Keratinocyte (primary cell): ENCODE data around the gene KARS1. TPM values are rescaled to one million over a fixed set of nuclear protein-coding genes. Genes with fewer than 3 reads are reported as not detected.

Experiments
- DNase-seq: peaks from one replicate; pipeline ENCODE4 v3.0.0-alpha.2; 2011; ENCODE audit warnings: low read depth, missing footprints, low spot score
- FAIRE-seq: peaks from 2 replicates; lab custom pipeline; 2011; peaks lifted over from hg19 to GRCh38; lab: Jason Lieb, UNC
- H2AFZ ChIP-seq: 2 replicates; pipeline ENCODE4 v1.6.0; 2012; ENCODE audit warnings: low read length, control low read depth, inconsistent platforms; ENCODE audit not compliant: control insufficient read depth
- H3K27ac ChIP-seq: 2 replicates; pipeline ENCODE4 v1.5.1; 2011; ENCODE audit warnings: low read length; ENCODE audit not compliant: control insufficient read depth, insufficient read depth
- H3K27me3 ChIP-seq: 3 replicates; pipeline ENCODE4 v1.6.0; 2011; ENCODE audit warnings: low read length; ENCODE audit not compliant: control insufficient read depth, insufficient read depth; ENCODE audit errors: extremely low read depth
- H3K36me3 ChIP-seq, 2 experiments: 2 replicates in 1 of 2; 3 replicates in 1 of 2; pipeline ENCODE4 v1.5.1; 2011; ENCODE audit warnings: low read length in 2 of 2, mild to moderate bottlenecking in 1 of 2; ENCODE audit not compliant: control insufficient read depth in 2 of 2, insufficient read depth in 2 of 2; ENCODE audit errors: extremely low read depth in 1 of 2
- H3K4me1 ChIP-seq: 3 replicates; pipeline ENCODE4 v1.5.1; 2011; ENCODE audit warnings: low read length; ENCODE audit not compliant: control insufficient read depth, insufficient read depth; ENCODE audit errors: extremely low read depth
- H3K4me2 ChIP-seq: 3 replicates; pipeline ENCODE4 v1.6.0; 2011; ENCODE audit warnings: low read depth, low read length; ENCODE audit not compliant: control insufficient read depth, insufficient read depth; ENCODE audit errors: extremely low read depth
- H3K4me3 ChIP-seq, 3 experiments: fragments of 200-600 bp in 1 of 3; sonication (generic) in 1 of 3; 2 replicates in 2 of 3; 3 replicates in 1 of 3; pipeline ENCODE4 v1.5.1; 2011 to 2016; ENCODE audit warnings: low read length in 3 of 3, mild to moderate bottlenecking in 3 of 3, control low read depth in 2 of 3, inconsistent platforms in 1 of 3, low read depth in 1 of 3, mixed read lengths in 1 of 3, mixed run types in 1 of 3, moderate library complexity in 1 of 3; ENCODE audit not compliant: control insufficient read depth in 2 of 3, insufficient read depth in 2 of 3; ENCODE audit errors: extremely low read depth in 1 of 3
- H3K79me2 ChIP-seq: 2 replicates; pipeline ENCODE4 v1.6.0; 2012; ENCODE audit warnings: low read length; ENCODE audit not compliant: control insufficient read depth, insufficient read depth
- H3K9ac ChIP-seq: 3 replicates; pipeline ENCODE4 v1.6.0; 2011; ENCODE audit warnings: low read length; ENCODE audit not compliant: control insufficient read depth, insufficient read depth; ENCODE audit errors: extremely low read depth
- H3K9me1 ChIP-seq: 3 replicates; pipeline ENCODE4 v1.6.0; 2011; ENCODE audit warnings: low read length; ENCODE audit not compliant: control insufficient read depth, insufficient read depth; ENCODE audit errors: extremely low read depth
- H3K9me3 ChIP-seq: 2 replicates; pipeline ENCODE4 v1.5.1; 2012; ENCODE audit warnings: low read depth, low read length; ENCODE audit not compliant: control insufficient read depth
- H4K20me1 ChIP-seq: 3 replicates; pipeline ENCODE4 v1.6.0; 2011; ENCODE audit warnings: low read length; ENCODE audit not compliant: control insufficient read depth, insufficient read depth; ENCODE audit errors: extremely low read depth
- CTCF ChIP-seq, 3 experiments: IDR thresholded peaks in 1 of 3; conservative IDR thresholded peaks in 1 of 3; optimal IDR thresholded peaks in 1 of 3; 2 replicates in 2 of 3; 3 replicates in 1 of 3; pipeline versions ENCODE3 to v1.5.1; 2011; ENCODE audit warnings: low read length in 3 of 3, mild to moderate bottlenecking in 3 of 3, moderate library complexity in 2 of 3, control low read depth in 1 of 3, inconsistent platforms in 1 of 3; ENCODE audit not compliant: insufficient read depth in 2 of 3; ENCODE audit errors: extremely low read depth in 1 of 3
- EZH2 ChIP-seq: IDR thresholded peaks from one replicate; pipeline ENCODE4 v1.6.1; 2012; ENCODE audit warnings: inconsistent platforms, mild to moderate bottlenecking, low read length, moderate library complexity
- dilution Hi-C: fragments of 300-500 bp; cut with MboI; formaldehyde crosslinking; loops from one replicate; pipeline ENCODE4 v1.7.0; 2020; ENCODE audit warnings: low sequenced_read_pairs; ENCODE audit not compliant: extremely low pct_ligation_motif_present
- polyA plus RNA-seq, 5 experiments: library from polyadenylated mRNA; depleted of rRNA in 3 of 5; stranded (reverse) in 3 of 5; stranded (forward) in 1 of 5; unstranded in 1 of 5; fragments of >200 nt; gene quantifications; 1 replicate in 1 of 5; 2 replicates in 3 of 5; 3 replicates in 1 of 5; pipeline versions ENCODE4 v1.2.1 to v1.2.3, GENCODE V29; 2011 to 2012; ENCODE audit warnings: missing spikeins in 2 of 5, low read depth in 1 of 5, low replicate concordance in 1 of 5

KARS1 gene
- polyA plus RNA-seq, 1 donor (not counting 4 experiments of a cell fraction or from before 2014, with no cell fraction given) = 206 TPM

DNA sequence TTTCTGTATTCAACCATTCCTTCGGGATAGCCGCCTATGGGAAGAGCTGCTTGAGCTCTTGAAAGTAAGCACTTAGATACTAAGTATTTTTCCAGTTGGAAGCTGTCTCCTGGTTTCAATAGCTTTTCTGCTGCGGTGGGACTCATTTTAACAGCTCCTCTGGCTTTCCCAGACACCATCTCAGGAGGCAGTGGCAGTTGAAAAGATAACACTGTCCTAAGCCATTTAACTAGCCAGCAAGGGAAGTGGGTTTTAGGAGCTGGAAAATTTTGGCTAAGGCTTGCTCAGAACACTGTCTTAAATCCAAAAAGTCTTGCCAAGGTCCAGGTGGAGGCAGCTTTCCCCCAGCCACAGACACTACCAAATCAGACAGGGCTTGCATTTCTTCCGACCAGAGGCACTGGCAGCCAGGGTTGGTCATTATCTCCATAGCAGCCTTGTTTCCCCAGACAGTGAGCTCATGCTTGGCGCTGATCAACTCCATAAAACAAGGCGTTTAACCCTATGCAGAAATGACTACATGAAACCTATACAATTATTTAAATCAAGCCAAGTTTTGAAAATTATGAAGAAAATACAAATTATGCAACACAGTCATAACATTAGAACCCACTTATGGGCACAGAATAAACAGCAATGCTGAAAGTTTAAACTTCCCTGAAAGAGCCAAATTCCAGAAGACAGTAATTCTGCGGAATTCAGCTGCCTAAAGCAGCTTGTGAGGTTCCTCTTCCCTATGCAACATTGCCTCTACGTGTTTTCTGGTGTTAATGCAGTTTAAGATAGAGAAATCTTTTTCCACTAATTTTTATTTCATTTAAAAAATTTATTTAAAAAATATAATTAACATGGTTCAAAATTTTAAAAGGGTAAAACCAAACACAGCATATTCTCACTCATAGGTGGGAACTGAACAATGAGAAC is 56.3 kb downstream of the KARS1 start:
- H3K79me2 ChIP-seq = no peaks in the 10 kb centered on the region
- H3K4me3 ChIP-seq = no peak overlapping the region
- H3K9ac ChIP-seq = no peak overlapping the region
- no peak overlapping the region for H2AFZ ChIP-seq
- no peak overlapping the region for H3K4me2 ChIP-seq
- H3K36me3 ChIP-seq = peaks cover 4 to 15% of the 10 kb centered on the region in 2 experiments
- FAIRE-seq (no peak), DNase-seq (no peak)
- H3K9me3 ChIP-seq = no peaks in the 10 kb centered on the region
- TF ChIP-seq EZH2 (no peak), CTCF (optimal IDR thresholded peaks at IDR 0.05 in 1 of 3, IDR thresholded peaks at IDR 0.05 in 1 of 3, conservative IDR thresholded peaks at IDR 0.05 in 1 of 3; ENCODE audit: extremely low read depth in 1 of 3, insufficient read depth in 2 of 3, low read length in 3 of 3) (no peak)
- H3K9me1 ChIP-seq = no peaks in the 10 kb centered on the region
- no peaks in the 10 kb centered on the region for H3K27me3 ChIP-seq
- dilution Hi-C loops = no loop called here
- H3K27ac ChIP-seq = no peak overlapping the region
- H4K20me1 ChIP-seq = no peaks in the 10 kb centered on the region
- H3K4me1 ChIP-seq = peaks cover 3% of the 10 kb centered on the region

DNA sequence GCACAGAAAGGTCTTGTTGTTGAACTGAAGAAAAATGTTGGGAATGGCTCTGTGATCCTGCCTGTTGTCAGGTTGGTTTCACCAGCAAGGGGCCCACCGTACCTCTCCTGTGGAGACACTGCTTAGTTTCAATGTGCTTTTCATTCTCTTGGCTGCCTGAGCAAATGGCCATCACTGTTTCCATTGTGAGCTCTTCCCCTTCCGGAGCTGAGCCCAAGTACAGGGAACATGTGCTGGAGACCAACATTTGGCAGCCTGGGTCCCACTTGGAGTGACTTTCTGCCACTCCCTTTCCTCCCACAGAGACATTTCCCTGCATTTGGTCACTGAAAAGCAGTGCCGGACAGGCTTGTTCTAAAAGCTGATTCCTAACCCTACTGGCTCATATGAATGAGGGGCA is 58.2 kb downstream of the KARS1 start:
- Histone ChIP-seq H2AFZ (no peak overlapping the region), H3K9me3 (no peaks in the 10 kb centered on the region), H3K27ac (no peak overlapping the region), H3K9me1 (no peaks in the 10 kb centered on the region), H3K27me3 (no peaks in the 10 kb centered on the region), H3K4me1 (peaks cover 2% of the 10 kb centered on the region), H3K9ac (no peak overlapping the region), H4K20me1 (no peaks in the 10 kb centered on the region), H3K79me2 (no peaks in the 10 kb centered on the region), H3K36me3 (peaks cover 4 to 13% of the 10 kb centered on the region in 2 experiments), H3K4me2 (no peak overlapping the region), H3K4me3 (no peak overlapping the region)
- dilution Hi-C loops = no loop called here
- TF ChIP-seq EZH2 (no peak), CTCF (optimal IDR thresholded peaks at IDR 0.05 in 1 of 3, IDR thresholded peaks at IDR 0.05 in 1 of 3, conservative IDR thresholded peaks at IDR 0.05 in 1 of 3; ENCODE audit: extremely low read depth in 1 of 3, insufficient read depth in 2 of 3, low read length in 3 of 3) (no peak)
- no peak for DNase-seq
- FAIRE-seq = no peak
